GM23338 (cell line): ENCODE data around the gene ZNF587B. TPM values are rescaled to one million over a fixed set of nuclear protein-coding genes. Genes with fewer than 3 reads are reported as not detected.

ENCODE experiments used
- ATAC-seq: fragments of 200-7000 bp; cut with Tn5 transposase; 3 replicates; pipeline ENCODE4 v1.9.1; 2020
- DNase-seq: peaks from one replicate; pipeline ENCODE4 v3.0.0-alpha.2; 2015; ENCODE audit warnings: low spot score
- H2AFZ ChIP-seq: fragments of 200-600 bp; sonication (generic); 2 replicates; pipeline ENCODE4 v1.8.0; 2016; ENCODE audit warnings: antibody characterized with exemption, mild to moderate bottlenecking, moderate library complexity
- H3F3A ChIP-seq: fragments of 200-600 bp; sonication (generic); replicated peaks from 2 replicates; pipeline ENCODE4 v1.8.0; 2017; ENCODE audit warnings: antibody characterized with exemption, mixed run types, low read depth
- H3K27ac ChIP-seq: fragments of 200-600 bp; sonication (generic); 2 replicates; pipeline ENCODE4 v1.6.1; 2016; ENCODE audit warnings: low read depth
- H3K27me3 ChIP-seq: fragments of 200-600 bp; sonication (generic); 2 replicates; pipeline ENCODE4 v1.8.0; 2016; ENCODE audit warnings: mild to moderate bottlenecking, mixed run types, moderate library complexity; ENCODE audit not compliant: insufficient read depth
- H3K36me3 ChIP-seq: fragments of 200-600 bp; sonication (generic); 2 replicates; pipeline ENCODE4 v1.8.0; 2016; ENCODE audit warnings: mild to moderate bottlenecking; ENCODE audit not compliant: insufficient read depth
- H3K4me1 ChIP-seq: fragments of 200-600 bp; sonication (generic); 2 replicates; pipeline ENCODE4 v1.8.0; 2016; ENCODE audit warnings: mild to moderate bottlenecking, moderate library complexity; ENCODE audit not compliant: insufficient read depth
- H3K4me2 ChIP-seq: fragments of 200-600 bp; sonication (generic); 2 replicates; pipeline ENCODE4 v1.7.1; 2017; ENCODE audit warnings: mixed run types
- H3K4me3 ChIP-seq: fragments of 200-600 bp; sonication (generic); 2 replicates; pipeline ENCODE4 v1.6.1; 2016; ENCODE audit warnings: mixed run types
- H3K79me2 ChIP-seq: fragments of 200-600 bp; sonication (generic); replicated peaks from 2 replicates; pipeline ENCODE4 v1.8.0; 2017; ENCODE audit warnings: mild to moderate bottlenecking; ENCODE audit not compliant: insufficient read depth
- H3K9me2 ChIP-seq: fragments of 200-600 bp; sonication (generic); 2 replicates; pipeline ENCODE4 v1.8.0; 2017; ENCODE audit not compliant: insufficient read depth
- H4K20me1 ChIP-seq: fragments of 200-600 bp; sonication (generic); replicated peaks from 2 replicates; pipeline ENCODE4 v1.8.0; 2017; ENCODE audit warnings: mild to moderate bottlenecking; ENCODE audit not compliant: insufficient read depth
- H3K27ac Mint-ChIP-seq: 2 replicates; pipeline ENCODE4 v1.8.0; 2020; ENCODE audit warnings: inconsistent platforms, mild to moderate bottlenecking, moderate library complexity, mixed read lengths
- H3K27me3 Mint-ChIP-seq: 3 replicates; pipeline ENCODE4 v1.8.0; 2022; ENCODE audit warnings: low read depth, mild to moderate bottlenecking, moderate library complexity, mixed read lengths, inconsistent platforms; ENCODE audit not compliant: insufficient read depth, poor library complexity
- H3K36me3 Mint-ChIP-seq: 3 replicates; pipeline ENCODE4 v1.8.0; 2021; ENCODE audit warnings: low read depth, mild to moderate bottlenecking, inconsistent platforms, moderate library complexity, mixed read lengths
- H3K4me1 Mint-ChIP-seq: 3 replicates; pipeline ENCODE4 v1.8.0; 2020; ENCODE audit warnings: mild to moderate bottlenecking, inconsistent platforms, mixed read lengths
- H3K4me3 Mint-ChIP-seq: 3 replicates; pipeline ENCODE4 v1.8.0; 2021; ENCODE audit warnings: moderate library complexity, mild to moderate bottlenecking, inconsistent platforms, mixed read lengths
- H3K9me3 Mint-ChIP-seq: 3 replicates; pipeline ENCODE4 v1.8.0; 2020; ENCODE audit warnings: moderate library complexity, mild to moderate bottlenecking, inconsistent platforms, mixed read lengths
- CREB1 ChIP-seq: fragments of 250-450 bp; sonication (Bioruptor Pico); IDR thresholded peaks from 2 replicates; pipeline ENCODE4 v1.5.0; 2020; ENCODE audit warnings: low read depth, mild to moderate bottlenecking, moderate library complexity
- CTCF ChIP-seq, 2 experiments: fragments of 200-600 bp in 1 of 2; sonication (generic) in 1 of 2; conservative IDR thresholded peaks; 2 replicates each; pipeline versions ENCODE4 v1.5.1 to v1.6.1; 2016 to 2017; ENCODE audit warnings: antibody characterized with exemption in 2 of 2, low read depth in 2 of 2, mild to moderate bottlenecking in 2 of 2, moderate library complexity in 1 of 2
- ETS1 ChIP-seq: IDR thresholded peaks from 2 replicates; pipeline ENCODE4 v1.6.1; 2016; ENCODE audit warnings: antibody characterized with exemption
- EZH2 ChIP-seq: fragments of 200-600 bp; sonication (generic); IDR thresholded peaks from one replicate; pipeline ENCODE4 v1.8.0; 2017; ENCODE audit warnings: antibody characterized with exemption, mild to moderate bottlenecking, low read depth; ENCODE audit not compliant: unreplicated experiment
- EZH2phosphoT487 ChIP-seq: fragments of 200-600 bp; sonication (generic); IDR thresholded peaks from one replicate; pipeline ENCODE4 v1.8.1; 2018; ENCODE audit warnings: antibody characterized with exemption; ENCODE audit not compliant: unreplicated experiment
- JUNB ChIP-seq: IDR thresholded peaks from one replicate; pipeline ENCODE4 v1.6.1; 2016; ENCODE audit warnings: antibody characterized with exemption; ENCODE audit not compliant: unreplicated experiment
- NANOG ChIP-seq: IDR thresholded peaks from 2 replicates; pipeline ENCODE4 v1.6.1; 2016; ENCODE audit warnings: antibody characterized with exemption, borderline replicate concordance
- POLR2AphosphoS5 ChIP-seq: IDR thresholded peaks from 2 replicates; pipeline ENCODE4 v1.6.1; 2016; ENCODE audit warnings: antibody characterized with exemption, low read depth
- REST ChIP-seq: IDR thresholded peaks from one replicate; pipeline ENCODE4 v1.6.1; 2018; ENCODE audit warnings: antibody characterized with exemption; ENCODE audit not compliant: unreplicated experiment
- STAT1 ChIP-seq: IDR thresholded peaks from one replicate; pipeline ENCODE4 v1.6.1; 2016; ENCODE audit warnings: antibody characterized with exemption; ENCODE audit not compliant: unreplicated experiment
- ZNF331 ChIP-seq: fragments of 250-450 bp; sonication (Bioruptor Pico); IDR thresholded peaks from 2 replicates; pipeline ENCODE4 v1.5.0; 2020; ENCODE audit warnings: low read depth, mild to moderate bottlenecking, moderate library complexity
- ZNF462 ChIP-seq: fragments of 250-450 bp; sonication (Bioruptor Pico); IDR thresholded peaks from 2 replicates; pipeline ENCODE4 v1.5.0; 2020; ENCODE audit warnings: mild to moderate bottlenecking, moderate library complexity
- polyA plus RNA-seq: library from polyadenylated mRNA; unstranded; fragments of >200 nt; fragmentation: Nextera tagmentation; extraction: Ambion mirVana; gene quantifications from 2 replicates; pipeline ENCODE4 v1.2.1, GENCODE V29; 2016
- total RNA-seq: library from RNA; depleted of rRNA; stranded (reverse); fragments of >200 nt; shearing (Covaris generic); gene quantifications from 2 replicates; pipeline ENCODE4 v1.2.3, GENCODE V29; 2014

ZNF587B gene
- total and polyA plus RNA-seq, 2 experiments from 2014 or later = 16.6 to 62.0 TPM

GRCh38 chr19:57850553-57851017 is 20.5 kb downstream of the ZNF587B start:
- Mint-ChIP-seq H3K27me3 (peaks cover 6% of the 10 kb centered on the region), H3K9me3 (no peaks in the 10 kb centered on the region; the same call in 1 of the 3 replicates), H3K4me1 (peaks cover 16% of the 10 kb centered on the region), H3K4me3 (peak overlapping the region; percentile 96), H3K36me3 (peaks cover 50% of the 10 kb centered on the region), H3K27ac (peak overlapping the region; percentile 99)
- H3F3A ChIP-seq = peaks cover 48% of the 10 kb centered on the region
- peak overlapping the region; percentile 81 for H3K4me2 ChIP-seq
- peak overlapping the region; percentile 85 for H3K27ac ChIP-seq
- no peaks in the 10 kb centered on the region for H3K27me3 ChIP-seq
- H3K4me1 ChIP-seq = peaks cover 7% of the 10 kb centered on the region; the same call in 1 of the 2 replicates
- peak; percentile 24 for ATAC-seq
- no peak overlapping the region for H2AFZ ChIP-seq
- peak; percentile 86 for DNase-seq
- H4K20me1 ChIP-seq = peaks cover 55% of the 10 kb centered on the region
- no peaks in the 10 kb centered on the region for H3K9me2 ChIP-seq
- H3K79me2 ChIP-seq = peaks cover 71% of the 10 kb centered on the region
- TF ChIP-seq ZNF331 (CRISPR knock-in tag) = no peak
- no peak for TF ChIP-seq CREB1 (CRISPR knock-in tag)
- no peak for TF ChIP-seq EZH2
- no peak for TF ChIP-seq JUNB
- no peak for TF ChIP-seq ZNF462
- no peak for TF ChIP-seq ETS1
- no peak for TF ChIP-seq CTCF (conservative IDR thresholded peaks at IDR 0.05; ENCODE audit: low read depth in 2 of 2)
- TF ChIP-seq EZH2phosphoT487 = no peak
- TF ChIP-seq POLR2AphosphoS5 = no peak
- no peak for TF ChIP-seq NANOG
- no peak for TF ChIP-seq REST
- no peak for TF ChIP-seq STAT1
- H3K4me3 ChIP-seq = peak overlapping the region; percentile 73
- peaks cover 14% of the 10 kb centered on the region; the same call in 1 of the 2 replicates for H3K36me3 ChIP-seq
